Activated CD4-positive, alpha-beta T cell treated with anti-CD3 and anti-CD28 coated beads for 36 hours (primary cell): ENCODE measurements around the gene SETD5. TPM values are rescaled to one million over a fixed set of nuclear protein-coding genes. Genes with fewer than 3 reads are reported as not detected.

Experiments
- ATAC-seq: fragments of 200-7000 bp; cut with Tn5 transposase; one replicate; pipeline ENCODE4 v1.10.0; 2021; ENCODE audit warnings: mild to moderate bottlenecking, moderate library complexity
- CTCF ChIA-PET: fragments of 350-600 bp; sonication (Branson Sonifier 250); formaldehyde crosslinking; loops from one replicate; lab custom pipeline; 2021; ENCODE audit warnings: antibody characterized with exemption; lab: Charles Lee
- POLR2A ChIA-PET: fragments of 350-600 bp; sonication (Branson Sonifier 250); formaldehyde crosslinking; loops from one replicate; lab custom pipeline; 2021; ENCODE audit warnings: antibody characterized with exemption, inconsistent platforms; lab: Charles Lee
- DNase-seq: peaks from one replicate; pipeline ENCODE4 v3.0.0-alpha.2; 2020
- H3K27ac Mint-ChIP-seq: one replicate; pipeline ENCODE4 v1.8.0; 2021; ENCODE audit warnings: mixed read lengths
- H3K27me3 Mint-ChIP-seq: one replicate; pipeline ENCODE4 v1.8.0; 2021; ENCODE audit warnings: mixed read lengths
- H3K36me3 Mint-ChIP-seq: one replicate; pipeline ENCODE4 v1.8.0; 2021; ENCODE audit warnings: low read depth, mixed read lengths
- H3K4me1 Mint-ChIP-seq: one replicate; pipeline ENCODE4 v1.8.0; 2021; ENCODE audit warnings: mixed read lengths
- H3K4me3 Mint-ChIP-seq: one replicate; pipeline ENCODE4 v1.8.0; 2021; ENCODE audit warnings: mild to moderate bottlenecking, moderate library complexity, mixed read lengths
- H3K9me3 Mint-ChIP-seq: one replicate; pipeline ENCODE4 v1.8.0; 2021; ENCODE audit warnings: low read depth, mixed read lengths
- intact Hi-C, 2 experiments: fragments of 100-400 bp; cut with DNase I in 1 of 2; cut with micrococcal nuclease in 1 of 2; formaldehyde crosslinking; loops; one replicate each; pipeline versions ENCODE4 v1.14.2 to v1.15.1; 2022 to 2024; cut with DNase I, micrococcal nuclease
- total RNA-seq, 2 experiments: library from RNA; stranded (reverse); gene quantifications; one replicate each; pipeline ENCODE4 v1.2.3, GENCODE V29; 2021

The SETD5 gene
- total RNA-seq, 2 experiments from 2014 or later, result 115 to 148 TPM

DNA sequence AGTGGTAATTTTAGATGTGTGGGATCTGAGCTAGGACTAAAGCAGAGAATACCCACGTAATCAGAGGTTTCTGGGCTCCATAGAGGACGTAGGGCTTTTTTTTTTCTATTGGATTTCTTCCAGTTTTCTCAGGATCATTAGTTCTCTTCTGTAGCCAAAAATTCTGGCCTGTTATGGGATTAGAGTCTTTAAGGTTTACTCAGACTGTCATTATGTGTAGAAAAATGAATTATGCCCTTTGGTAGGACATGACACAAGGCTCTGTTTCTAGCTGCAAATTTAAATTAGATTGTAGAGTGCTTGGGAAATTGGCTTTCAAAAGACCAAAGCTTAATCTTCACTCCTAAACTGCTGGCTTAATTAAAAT is 1.9 kb downstream of the SETD5 start:
- DNase-seq, result no peak
- H3K4me1 Mint-ChIP-seq, result peaks cover 59% of the 10 kb centered on the region
- ChIA-PET POLR2A (interaction anchor here (0.9 to 5.2 kb wide), 5 partner anchors 17 to 792 kb away, joined by 3 to 81 read pairs (median 4); partner anchors contain the start of gene THUMPD3), CTCF (interaction anchor here (0.5 to 1.3 kb wide), 5 partner anchors 9 to 46 kb away, joined by 3 to 5 read pairs (median 3); no protein-coding TSS in a partner anchor)
- H3K36me3 Mint-ChIP-seq, result peaks cover 44% of the 10 kb centered on the region
- H3K9me3 Mint-ChIP-seq, result no peaks in the 10 kb centered on the region
- H3K27ac Mint-ChIP-seq, result peak overlapping the region; percentile 87
- intact Hi-C loops, result loop anchor here (5.0 kb wide), 5 partner anchors 353 to 743 kb away; partner anchors contain the start of genes ARPC4 (in 1 of the 2), RAD18 (in 1 of the 2), RPUSD3 (in 1 of the 2) and TADA3 (in 1 of the 2)
- H3K27me3 Mint-ChIP-seq, result no peaks in the 10 kb centered on the region
- no peak for ATAC-seq
- peak overlapping the region; percentile 93 for H3K4me3 Mint-ChIP-seq

DNA sequence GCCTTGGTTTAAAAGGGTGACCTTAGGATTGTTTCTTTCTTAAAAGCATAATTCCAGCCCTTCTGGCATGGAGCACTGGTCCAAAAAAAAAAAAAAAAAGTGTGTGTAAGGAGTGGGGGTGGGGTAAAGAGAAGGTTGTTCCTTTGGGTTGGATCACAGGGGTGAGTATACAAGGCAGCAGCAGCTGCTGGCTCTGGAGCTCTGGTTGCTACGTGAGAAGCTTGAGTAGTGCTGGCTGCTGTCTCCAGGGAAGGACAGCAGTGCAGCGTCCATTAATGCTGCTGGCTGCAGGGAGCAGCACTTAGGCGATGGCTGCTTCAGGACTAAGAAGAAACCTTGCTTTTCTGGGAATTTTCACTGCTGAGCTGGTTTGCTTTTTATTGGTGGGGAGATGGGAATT is 2.3 kb downstream of the SETD5 start:
- ATAC-seq (no peak), DNase-seq (peak; percentile 41)
- POLR2A ChIA-PET, result interaction anchor here (0.9 to 5.2 kb wide), 5 partner anchors 17 to 792 kb away, joined by 3 to 81 read pairs (median 4); partner anchors contain the start of gene THUMPD3
- Mint-ChIP-seq H3K27me3 (no peaks in the 10 kb centered on the region), H3K4me1 (peaks cover 59% of the 10 kb centered on the region), H3K27ac (peak overlapping the region; percentile 87), H3K36me3 (peaks cover 40% of the 10 kb centered on the region), H3K4me3 (peak overlapping the region; percentile 93), H3K9me3 (no peaks in the 10 kb centered on the region)
- CTCF ChIA-PET, result interaction anchor here (0.5 to 1.3 kb wide), 5 partner anchors 8 to 46 kb away, joined by 3 to 5 read pairs (median 3); no protein-coding TSS in a partner anchor
- intact Hi-C loops, result loop anchor here (5.0 kb wide), 5 partner anchors 353 to 743 kb away; partner anchors contain the start of genes ARPC4 (in 1 of the 2), RAD18 (in 1 of the 2), RPUSD3 (in 1 of the 2) and TADA3 (in 1 of the 2)

DNA sequence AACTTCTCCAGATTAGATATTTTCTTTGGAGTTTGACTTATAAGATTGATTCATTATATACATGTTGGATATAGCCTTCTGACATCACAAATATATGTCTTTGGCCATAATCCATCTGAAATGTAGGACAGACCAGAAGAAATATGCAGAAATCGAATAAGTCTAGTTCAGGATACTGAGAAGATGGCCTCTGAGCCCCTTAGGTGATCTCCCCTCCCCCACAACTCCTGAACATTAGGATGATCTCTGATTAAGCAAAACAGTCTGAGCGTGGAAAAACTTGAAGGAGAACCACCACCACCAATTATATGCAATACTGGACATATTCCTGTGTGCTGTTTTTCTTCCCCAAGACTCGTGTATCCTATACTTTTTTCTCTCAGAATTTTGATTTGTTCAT is 3.2 kb downstream of the SETD5 start:
- Mint-ChIP-seq H3K27me3 (no peaks in the 10 kb centered on the region), H3K4me1 (peaks cover 56% of the 10 kb centered on the region), H3K36me3 (peaks cover 31% of the 10 kb centered on the region), H3K9me3 (no peaks in the 10 kb centered on the region), H3K4me3 (peak overlapping the region; percentile 93), H3K27ac (peak overlapping the region; percentile 53)
- ChIA-PET CTCF (interaction anchor here (1.3 kb wide), 1 partner anchor 12 kb away, joined by 3 read pairs; no protein-coding TSS in a partner anchor), POLR2A (no interaction called here)
- intact Hi-C loops, result no loop called here
- DNase-seq, result no peak
- ATAC-seq, result no peak

GRCh38 chr3:9401986-9402385 is 4.6 kb downstream of the SETD5 start:
- ChIA-PET CTCF (interaction anchor here (0.6 to 1.3 kb wide), 4 partner anchors 11 to 215 kb away, joined by 3 to 5 read pairs (median 3); no protein-coding TSS in a partner anchor), POLR2A (no interaction called here)
- intact Hi-C loops, result no loop called here
- ATAC-seq (no peak), DNase-seq (no peak)
- peaks cover 61% of the 10 kb centered on the region for H3K4me1 Mint-ChIP-seq
- no peak overlapping the region for H3K27ac Mint-ChIP-seq
- no peak overlapping the region for H3K4me3 Mint-ChIP-seq
- no peaks in the 10 kb centered on the region for H3K9me3 Mint-ChIP-seq
- no peaks in the 10 kb centered on the region for H3K27me3 Mint-ChIP-seq
- peaks cover 26% of the 10 kb centered on the region for H3K36me3 Mint-ChIP-seq

DNA sequence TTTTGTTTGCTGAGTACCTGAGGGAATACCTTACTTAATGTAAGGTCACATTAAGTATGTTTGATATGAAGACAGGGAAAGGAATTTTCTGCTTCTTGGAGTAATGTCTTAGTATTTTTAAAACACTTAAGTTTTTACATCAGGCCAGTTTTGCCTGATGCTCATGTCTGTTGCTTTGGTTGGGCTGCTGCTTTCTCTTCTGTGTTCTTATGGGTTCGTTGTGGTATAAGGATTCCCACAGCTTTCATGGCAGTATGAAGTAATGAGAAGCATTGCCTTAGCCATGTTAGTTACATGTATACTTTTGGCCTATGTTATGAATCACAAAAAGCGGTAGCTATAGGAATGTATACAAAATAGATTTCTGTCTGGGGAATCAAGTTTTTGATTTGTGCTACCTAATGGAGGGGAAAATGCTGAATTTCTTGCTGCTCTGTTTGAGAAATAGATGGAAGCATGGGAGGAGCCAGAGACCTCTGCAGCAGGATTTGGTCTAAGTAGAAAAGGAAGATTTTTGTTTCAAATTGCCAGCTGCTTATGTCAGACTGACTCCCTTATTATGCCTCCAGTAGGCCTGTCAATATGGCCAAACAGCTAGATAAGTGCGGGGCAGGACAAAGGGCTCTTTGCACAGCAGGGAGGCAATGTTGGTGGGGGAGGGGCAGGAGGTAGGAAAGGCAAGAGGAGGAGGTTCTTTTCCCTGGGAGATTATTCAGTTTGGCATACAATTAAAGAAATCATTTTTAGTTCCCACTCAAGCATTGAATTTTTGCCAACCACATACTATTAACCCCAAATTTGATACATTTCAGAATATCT is 5.2 kb downstream of the SETD5 start:
- no peak for DNase-seq
- ChIA-PET POLR2A (interaction anchor here (0.5 to 0.8 kb wide), 2 partner anchors 11 to 71 kb away, joined by 3 read pairs; no protein-coding TSS in a partner anchor), CTCF (interaction anchor here (0.6 to 1.3 kb wide), 6 partner anchors 11 to 214 kb away, joined by 3 to 5 read pairs (median 3); no protein-coding TSS in a partner anchor)
- ATAC-seq, result no peak
- peaks cover 28% of the 10 kb centered on the region for H3K36me3 Mint-ChIP-seq
- H3K4me1 Mint-ChIP-seq, result peaks cover 66% of the 10 kb centered on the region
- H3K27ac Mint-ChIP-seq, result peak overlapping the region; percentile 62
- H3K9me3 Mint-ChIP-seq, result no peaks in the 10 kb centered on the region
- intact Hi-C loops, result no loop called here
- H3K4me3 Mint-ChIP-seq, result no peak overlapping the region
- H3K27me3 Mint-ChIP-seq, result no peaks in the 10 kb centered on the region

DNA sequence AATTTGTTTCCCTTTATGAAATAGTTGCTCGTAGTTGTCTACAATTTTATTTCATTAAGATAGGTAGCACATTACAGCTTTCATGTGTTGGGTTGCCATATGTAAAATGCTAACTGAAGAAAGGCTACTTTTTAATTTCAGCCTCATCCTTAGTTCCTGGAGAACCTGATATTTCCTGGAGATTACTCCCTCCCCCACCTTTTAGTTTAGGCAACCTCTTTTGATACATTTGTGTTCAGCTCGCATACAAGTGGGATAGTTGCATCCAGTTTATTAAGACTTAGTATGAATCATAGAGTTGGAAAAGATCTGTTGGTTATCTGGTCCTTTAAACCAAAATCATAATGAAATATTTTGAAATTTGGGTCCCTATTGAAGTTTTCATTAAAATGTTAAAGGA is 6.0 kb downstream of the SETD5 start:
- H3K27me3 Mint-ChIP-seq, result no peaks in the 10 kb centered on the region
- no peak overlapping the region for H3K27ac Mint-ChIP-seq
- H3K9me3 Mint-ChIP-seq, result no peaks in the 10 kb centered on the region
- DNase-seq (no peak), ATAC-seq (no peak)
- peaks cover 69% of the 10 kb centered on the region for H3K4me1 Mint-ChIP-seq
- H3K4me3 Mint-ChIP-seq, result no peak overlapping the region
- intact Hi-C loops, result no loop called here
- ChIA-PET POLR2A (no interaction called here), CTCF (interaction anchor here (0.5 to 1.3 kb wide), 5 partner anchors 9 to 162 kb away, joined by 3 to 4 read pairs (median 3); no protein-coding TSS in a partner anchor)
- H3K36me3 Mint-ChIP-seq, result peaks cover 24% of the 10 kb centered on the region

DNA sequence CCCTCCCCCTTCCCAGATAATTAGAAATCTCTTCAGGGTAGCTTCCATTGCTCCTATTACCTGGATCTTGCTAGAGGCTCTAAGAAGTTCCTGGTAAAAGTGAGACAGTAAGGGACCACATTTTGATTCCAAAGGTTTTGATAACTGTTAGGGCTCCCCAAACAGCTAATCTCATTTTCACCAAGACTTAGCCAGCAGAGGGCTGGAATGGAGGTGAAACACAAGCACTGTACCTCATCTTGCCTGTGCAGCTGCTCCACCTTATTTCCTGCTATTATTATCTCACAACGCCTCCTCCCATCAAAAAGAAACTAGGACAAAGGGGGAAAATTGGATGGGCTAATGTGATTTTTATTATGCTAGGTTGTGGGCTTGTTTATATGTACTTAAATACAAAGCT is 7.3 kb downstream of the SETD5 start:
- no peak overlapping the region for H3K27ac Mint-ChIP-seq
- peaks cover 78% of the 10 kb centered on the region for H3K4me1 Mint-ChIP-seq
- H3K36me3 Mint-ChIP-seq, result peaks cover 22% of the 10 kb centered on the region
- ChIA-PET CTCF (interaction anchor here (0.8 to 1.5 kb wide), 3 partner anchors 10 to 38 kb away, joined by 3 to 5 read pairs (median 3); no protein-coding TSS in a partner anchor), POLR2A (no interaction called here)
- ATAC-seq, result peak; percentile 53
- intact Hi-C loops, result no loop called here
- no peaks in the 10 kb centered on the region for H3K27me3 Mint-ChIP-seq
- H3K4me3 Mint-ChIP-seq, result peak overlapping the region; percentile 26
- H3K9me3 Mint-ChIP-seq, result no peaks in the 10 kb centered on the region
- DNase-seq, result no peak

- Mint-ChIP-seq H3K27me3 (no peaks in the 10 kb centered on the region), H3K36me3 (peaks cover 23% of the 10 kb centered on the region), H3K4me1 (peaks cover 78% of the 10 kb centered on the region), H3K9me3 (no peaks in the 10 kb centered on the region), H3K27ac (no peak overlapping the region), H3K4me3 (no peak overlapping the region)
- intact Hi-C loops, result no loop called here
- ATAC-seq (no peak), DNase-seq (no peak)
- ChIA-PET CTCF (interaction anchor here (1.5 kb wide), 1 partner anchor 12 kb away, joined by 5 read pairs; no protein-coding TSS in a partner anchor), POLR2A (no interaction called here)
Observed at GRCh38 chr3:9405756-9406155, 8.3 kb downstream of the SETD5 start.

DNA sequence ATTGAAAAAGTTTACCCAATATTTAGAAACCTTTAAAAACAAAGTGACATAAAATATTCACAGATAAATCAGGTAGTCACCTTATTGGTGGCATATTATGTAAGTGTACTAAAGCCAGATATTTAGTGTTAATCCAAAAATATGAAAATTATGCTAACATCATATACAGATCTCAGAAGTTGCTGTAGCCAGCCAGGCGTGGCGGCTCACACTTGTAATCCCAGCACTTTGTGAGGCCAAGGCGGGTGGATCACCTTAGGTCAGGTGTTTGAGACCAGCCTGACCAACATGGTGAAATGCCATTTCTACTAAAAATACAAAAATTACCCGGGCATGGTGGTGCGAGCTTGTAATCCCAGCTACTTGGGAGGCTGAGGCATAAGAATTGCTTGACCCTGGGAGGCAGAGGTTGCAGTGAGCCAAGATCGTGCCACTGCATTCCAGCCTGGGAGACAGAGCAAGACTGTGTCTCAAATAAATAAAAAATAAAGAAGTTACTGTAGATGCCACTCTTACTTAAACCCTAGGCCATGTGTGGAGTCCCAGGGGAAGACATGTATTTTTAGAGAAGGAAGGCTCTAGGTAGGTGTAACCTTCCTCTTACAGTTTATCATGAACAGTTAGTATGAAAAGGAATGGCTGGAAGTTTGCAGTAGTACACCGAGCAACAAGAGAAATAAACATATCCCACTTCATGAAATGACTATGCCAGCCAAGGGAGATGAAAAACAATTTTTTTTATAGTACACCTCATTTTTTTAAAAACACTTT is 9.6 kb downstream of the SETD5 start:
- ATAC-seq (no peak), DNase-seq (no peak)
- intact Hi-C loops, result no loop called here
- H3K4me1 Mint-ChIP-seq, result peaks cover 71% of the 10 kb centered on the region
- H3K36me3 Mint-ChIP-seq, result peaks cover 23% of the 10 kb centered on the region
- no peaks in the 10 kb centered on the region for H3K27me3 Mint-ChIP-seq
- CTCF ChIA-PET, result interaction anchor here (0.8 to 2.0 kb wide), 2 partner anchors 15 to 24 kb away, joined by 3 to 6 read pairs; no protein-coding TSS in a partner anchor
- H3K27ac Mint-ChIP-seq, result no peak overlapping the region
- no peaks in the 10 kb centered on the region for H3K9me3 Mint-ChIP-seq
- POLR2A ChIA-PET, result interaction anchor here (0.7 kb wide), 1 partner anchor 250 kb away, joined by 8 read pairs; no protein-coding TSS in a partner anchor
- H3K4me3 Mint-ChIP-seq, result no peak overlapping the region

DNA sequence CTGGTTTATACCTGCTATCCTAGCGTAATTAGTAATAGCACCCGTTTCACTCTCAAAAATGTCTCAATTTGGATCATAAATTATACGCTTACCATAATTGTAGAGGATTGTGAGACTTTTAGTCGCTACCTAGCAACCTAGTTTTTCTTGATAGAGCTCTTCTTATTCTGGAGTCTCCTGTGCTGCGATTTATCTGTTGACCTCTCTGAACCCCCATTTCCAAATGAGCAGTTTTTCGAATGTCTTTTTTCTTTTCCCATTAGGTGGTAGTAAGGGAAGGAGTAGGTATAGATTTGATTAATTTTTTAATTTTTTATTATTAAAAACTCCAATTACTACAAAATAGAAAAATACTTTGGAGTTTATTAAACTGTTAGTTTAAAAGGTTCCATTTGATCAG is 10.6 kb downstream of the SETD5 start:
- no peak for DNase-seq
- Mint-ChIP-seq H3K4me1 (peaks cover 67% of the 10 kb centered on the region), H3K27me3 (no peaks in the 10 kb centered on the region), H3K27ac (no peak overlapping the region), H3K4me3 (no peak overlapping the region), H3K9me3 (no peaks in the 10 kb centered on the region), H3K36me3 (peaks cover 20% of the 10 kb centered on the region)
- intact Hi-C loops, result no loop called here
- ChIA-PET POLR2A (interaction anchor here (0.6 to 0.9 kb wide), 2 partner anchors 13 to 296 kb away, joined by 3 to 8 read pairs; partner anchors contain the start of gene CPNE9), CTCF (interaction anchor here (0.7 to 2.0 kb wide), 5 partner anchors 9 to 193 kb away, joined by 3 to 6 read pairs (median 4); no protein-coding TSS in a partner anchor)
- ATAC-seq, result no peak
